Liver (tissue), 9 donors: ENCODE measurements around the gene SDR39U1. TPM values are rescaled to one million over a fixed set of nuclear protein-coding genes. Genes with fewer than 3 reads are reported as not detected.

Experiments
- DNase-seq: peaks from one replicate; pipeline ENCODE4 v3.0.0-alpha.2; 2017; ENCODE audit warnings: low spot score
- H3K27ac ChIP-seq, 2 donors: one replicate each; pipeline ENCODE4 v1.7.0; 2013; ENCODE audit warnings: inconsistent platforms in 2 of 2, low read length in 2 of 2, control low read depth in 1 of 2, low read depth in 1 of 2, mild to moderate bottlenecking in 1 of 2
- H3K27me3 ChIP-seq, 4 donors: one replicate each; pipeline versions ENCODE4 v1.6.1 to v1.7.0; 2013; ENCODE audit warnings: low read length in 3 of 4, inconsistent platforms in 1 of 4, mild to moderate bottlenecking in 1 of 4, moderate library complexity in 1 of 4; ENCODE audit not compliant: control insufficient read depth in 4 of 4, insufficient read depth in 4 of 4
- H3K36me3 ChIP-seq, 4 donors: one replicate each; pipeline versions ENCODE4 v1.6.1 to v1.7.0; 2013; ENCODE audit warnings: low read length in 3 of 4, mild to moderate bottlenecking in 3 of 4, low read depth in 1 of 4, moderate library complexity in 1 of 4; ENCODE audit not compliant: control insufficient read depth in 4 of 4, insufficient read depth in 3 of 4
- H3K4me1 ChIP-seq, 4 donors: one replicate each; pipeline versions ENCODE4 v1.6.1 to v1.7.0; 2013; ENCODE audit warnings: low read length in 3 of 4, mild to moderate bottlenecking in 3 of 4, moderate library complexity in 1 of 4; ENCODE audit not compliant: control insufficient read depth in 4 of 4, insufficient read depth in 4 of 4
- H3K4me3 ChIP-seq, 3 donors: one replicate each; pipeline versions ENCODE4 v1.6.1 to v1.7.0; 2013; ENCODE audit warnings: low read length in 3 of 3, control low read depth in 1 of 3, low read depth in 1 of 3, mild to moderate bottlenecking in 1 of 3
- H3K9ac ChIP-seq, 2 donors: one replicate each; pipeline ENCODE4 v1.7.0; 2013; ENCODE audit warnings: low read length in 2 of 2, mild to moderate bottlenecking in 2 of 2, moderate library complexity in 2 of 2, control low read depth in 1 of 2, low read depth in 1 of 2
- H3K9me3 ChIP-seq, 4 donors: one replicate each; pipeline versions ENCODE4 v1.6.1 to v1.7.0; 2013; ENCODE audit warnings: low read length in 3 of 4; ENCODE audit not compliant: control insufficient read depth in 4 of 4
- EGR1 ChIP-seq, 2 donors: IDR thresholded peaks; 2 replicates each; pipeline ENCODE4 v1.6.1; 2016 to 2018; ENCODE audit warnings: antibody characterized with exemption in 2 of 2, low read depth in 2 of 2
- FOXA1 ChIP-seq: IDR thresholded peaks from 2 replicates; pipeline ENCODE4 v1.6.1; 2016; ENCODE audit warnings: antibody characterized with exemption
- FOXA2 ChIP-seq: IDR thresholded peaks from 2 replicates; pipeline ENCODE4 v1.6.1; 2016; ENCODE audit warnings: antibody characterized with exemption
- GABPA ChIP-seq, 2 donors: IDR thresholded peaks in 1 of 2; conservative IDR thresholded peaks in 1 of 2; 2 replicates each; pipeline ENCODE4 v1.6.1; 2016; ENCODE audit warnings: antibody characterized with exemption in 2 of 2, mild to moderate bottlenecking in 1 of 2, moderate library complexity in 1 of 2
- HNF4A ChIP-seq, 2 donors: conservative IDR thresholded peaks; 2 replicates each; pipeline ENCODE4 v1.6.1; 2016; ENCODE audit warnings: antibody characterized with exemption in 2 of 2, mild to moderate bottlenecking in 2 of 2
- JUND ChIP-seq, 2 donors: IDR thresholded peaks; 2 replicates each; pipeline ENCODE4 v1.6.1; 2016; ENCODE audit warnings: antibody characterized with exemption in 2 of 2
- NR2F2 ChIP-seq: IDR thresholded peaks from 2 replicates; pipeline ENCODE4 v1.6.1; 2016; ENCODE audit warnings: antibody characterized with exemption
- RAD21 ChIP-seq, 2 donors: IDR thresholded peaks; 2 replicates each; pipeline ENCODE4 v1.6.1; 2016; ENCODE audit warnings: antibody characterized with exemption in 2 of 2, mild to moderate bottlenecking in 2 of 2
- RXRA ChIP-seq, 2 donors: IDR thresholded peaks; 2 replicates each; pipeline ENCODE4 v1.6.1; 2017 to 2018; ENCODE audit warnings: antibody characterized with exemption in 2 of 2, mild to moderate bottlenecking in 1 of 2
- SP1 ChIP-seq: IDR thresholded peaks from 2 replicates; pipeline ENCODE4 v1.6.1; 2018; ENCODE audit warnings: antibody characterized with exemption, mild to moderate bottlenecking
- TAF1 ChIP-seq: conservative IDR thresholded peaks from 2 replicates; pipeline ENCODE4 v1.6.1; 2016; ENCODE audit warnings: antibody characterized with exemption, mild to moderate bottlenecking
- YY1 ChIP-seq: IDR thresholded peaks from 2 replicates; pipeline ENCODE4 v1.6.1; 2016; ENCODE audit warnings: antibody characterized with exemption, mild to moderate bottlenecking
- WGBS: extraction: QIAGEN DNeasy Blood & Tissue Kit; methylation state at CpG from one replicate; pipeline ENCODE4 v1.1.7; 2013; 5-methylcytosine and 5-hydroxymethylcytosine counted together
- polyA plus RNA-seq, 2 donors: library from polyadenylated mRNA; stranded (reverse) in 1 of 2; unstranded in 1 of 2; fragments of 200-250 nt in 1 of 2; fragments of >200 nt in 1 of 2; fragmentation: Nextera tagmentation in 1 of 2; extraction: Ambion mirVana in 1 of 2; gene quantifications; one replicate each; pipeline versions ENCODE4 v1.2.1 to v1.2.3, GENCODE V29; 2013 to 2015
- total RNA-seq, 2 donors: library from RNA; depleted of rRNA; stranded (reverse); fragments of >200 nt; gene quantifications; one replicate each; pipeline ENCODE4 v1.2.3, GENCODE V29; 2014
- TF ChIP-seq, protein P1 (sequence below): fragments of 150-350 bp; IDR thresholded peaks from 2 replicates; pipeline ENCODE4 v1.5.1; 2017; ENCODE audit warnings: improper control_type of control experiment, low read depth, low read length; ENCODE audit not compliant: missing input control
- TF ChIP-seq, protein P2 (sequence below): IDR thresholded peaks from 2 replicates; pipeline ENCODE4 v1.6.1; 2016; ENCODE audit warnings: antibody characterized with exemption
- TF ChIP-seq, protein P3 (sequence below): IDR thresholded peaks from 2 replicates; pipeline ENCODE4 v1.6.1; 2016; ENCODE audit warnings: antibody characterized with exemption
- TF ChIP-seq, protein P4 (sequence below): IDR thresholded peaks from 2 replicates; pipeline ENCODE4 v1.6.1; 2016; ENCODE audit warnings: antibody characterized with exemption, mild to moderate bottlenecking
- TF ChIP-seq, protein P5 (sequence below): IDR thresholded peaks from 2 replicates; pipeline ENCODE4 v1.6.1; 2016; ENCODE audit warnings: antibody characterized with exemption
- donor health status: healthy.
- donor health status: healthy.
- donor health status: healthy.
- donor health status: healthy.
- donor health status: healthy.

Gene SDR39U1
- total and polyA plus RNA-seq, 4 donors, result 10.8 to 50.4 (median 25.9) TPM

DNA sequence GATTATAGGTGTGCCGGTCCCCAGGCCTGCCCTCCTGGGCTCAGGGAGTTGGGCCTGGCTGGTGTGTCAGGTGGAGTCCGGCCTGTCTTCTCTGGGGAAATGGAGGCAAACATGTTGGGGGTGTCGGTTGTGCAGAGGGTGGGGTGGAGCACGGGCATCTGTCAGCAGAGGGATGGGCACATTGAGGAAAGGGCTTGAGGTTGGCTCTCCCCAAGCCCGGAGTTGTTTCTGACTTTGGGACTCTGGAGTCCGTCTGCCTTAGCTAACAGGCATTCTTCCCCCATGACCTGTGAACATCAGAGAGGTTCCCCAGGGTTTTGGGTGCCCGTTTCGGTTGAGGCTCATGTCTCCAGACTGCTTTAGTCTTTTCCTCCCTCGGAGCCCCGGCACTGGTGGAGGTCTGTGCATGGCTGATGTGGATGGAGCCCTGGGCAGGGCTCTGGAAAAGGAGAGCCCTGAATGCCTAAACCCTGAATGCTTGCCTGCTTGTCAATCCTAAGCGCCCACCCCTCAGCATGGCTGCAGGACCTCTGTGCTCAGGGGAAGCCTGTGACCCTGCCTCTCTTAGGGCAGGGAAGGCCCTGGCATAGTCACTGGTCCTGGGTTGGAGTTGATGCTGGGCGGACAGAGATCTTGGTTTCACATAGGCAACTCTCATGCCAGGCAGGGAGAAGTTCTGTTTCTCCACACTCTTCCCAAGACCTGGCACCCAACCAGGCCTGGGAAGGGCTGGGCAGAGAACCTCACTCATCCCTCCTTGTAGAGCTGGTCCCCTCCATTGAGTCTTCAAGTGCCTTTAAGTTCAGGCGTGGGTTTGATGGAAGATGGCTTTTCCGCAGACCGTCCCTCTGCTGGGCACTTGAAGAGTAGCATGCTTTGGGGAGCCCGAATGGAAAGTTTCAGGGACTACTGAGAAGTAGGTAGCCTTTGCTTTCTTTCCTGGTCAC lies 30.9 kb downstream of the SDR39U1 start:
- peaks cover 0 to 11% (median 5%) of the 10 kb centered on the region in 4 donors for H3K36me3 ChIP-seq
- H3K4me1 ChIP-seq, result no peaks in the 10 kb centered on the region
- no peak overlapping the region for H3K4me3 ChIP-seq
- WGBS, result 76% methylated on average over 16 of the region's 16 CpGs
- H3K27me3 ChIP-seq, result no peaks in the 10 kb centered on the region
- H3K9ac ChIP-seq, result no peak overlapping the region
- DNase-seq, result no peak
- H3K27ac ChIP-seq, result no peak overlapping the region
- H3K9me3 ChIP-seq, result no peaks in the 10 kb centered on the region
- no peak for TF ChIP-seq JUND (IDR thresholded peaks at IDR 0.05)
- no peak for TF ChIP-seq HNF4A (conservative IDR thresholded peaks at IDR 0.05)
- no peak for TF ChIP-seq SP1
- TF ChIP-seq FOXA1, result no peak
- TF ChIP-seq RAD21 (IDR thresholded peaks at IDR 0.05), result peak; percentile 76 to 89
- TF ChIP-seq, protein P1, sequence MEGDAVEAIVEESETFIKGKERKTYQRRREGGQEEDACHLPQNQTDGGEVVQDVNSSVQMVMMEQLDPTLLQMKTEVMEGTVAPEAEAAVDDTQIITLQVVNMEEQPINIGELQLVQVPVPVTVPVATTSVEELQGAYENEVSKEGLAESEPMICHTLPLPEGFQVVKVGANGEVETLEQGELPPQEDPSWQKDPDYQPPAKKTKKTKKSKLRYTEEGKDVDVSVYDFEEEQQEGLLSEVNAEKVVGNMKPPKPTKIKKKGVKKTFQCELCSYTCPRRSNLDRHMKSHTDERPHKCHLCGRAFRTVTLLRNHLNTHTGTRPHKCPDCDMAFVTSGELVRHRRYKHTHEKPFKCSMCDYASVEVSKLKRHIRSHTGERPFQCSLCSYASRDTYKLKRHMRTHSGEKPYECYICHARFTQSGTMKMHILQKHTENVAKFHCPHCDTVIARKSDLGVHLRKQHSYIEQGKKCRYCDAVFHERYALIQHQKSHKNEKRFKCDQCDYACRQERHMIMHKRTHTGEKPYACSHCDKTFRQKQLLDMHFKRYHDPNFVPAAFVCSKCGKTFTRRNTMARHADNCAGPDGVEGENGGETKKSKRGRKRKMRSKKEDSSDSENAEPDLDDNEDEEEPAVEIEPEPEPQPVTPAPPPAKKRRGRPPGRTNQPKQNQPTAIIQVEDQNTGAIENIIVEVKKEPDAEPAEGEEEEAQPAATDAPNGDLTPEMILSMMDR, result peak; percentile 75

DNA sequence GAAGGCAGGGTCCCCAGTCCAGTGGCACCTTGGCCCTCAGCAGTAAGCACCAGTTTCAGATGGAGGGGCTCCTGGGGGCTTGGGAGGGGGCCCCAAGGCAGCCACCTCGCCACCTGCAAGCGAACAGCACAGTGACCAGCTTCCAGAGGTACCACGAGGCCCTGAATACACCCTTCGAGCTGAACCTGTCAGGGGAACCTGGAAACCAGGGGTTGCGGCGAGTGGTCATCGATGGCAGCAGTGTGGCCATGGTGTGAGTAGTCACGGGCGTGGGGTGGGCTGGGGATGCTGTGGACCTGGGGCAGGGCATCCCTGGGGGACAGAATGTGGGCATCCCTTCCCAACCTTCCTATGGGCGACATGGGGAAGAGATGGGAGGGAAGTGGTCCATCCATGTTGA lies 32.6 kb downstream of the SDR39U1 start:
- DNase-seq, result no peak
- H3K36me3 ChIP-seq, result peaks cover 0 to 11% (median 5%) of the 10 kb centered on the region in 4 donors
- no peak overlapping the region for H3K27ac ChIP-seq
- H3K9me3 ChIP-seq, result no peaks in the 10 kb centered on the region
- TF ChIP-seq, protein P2, sequence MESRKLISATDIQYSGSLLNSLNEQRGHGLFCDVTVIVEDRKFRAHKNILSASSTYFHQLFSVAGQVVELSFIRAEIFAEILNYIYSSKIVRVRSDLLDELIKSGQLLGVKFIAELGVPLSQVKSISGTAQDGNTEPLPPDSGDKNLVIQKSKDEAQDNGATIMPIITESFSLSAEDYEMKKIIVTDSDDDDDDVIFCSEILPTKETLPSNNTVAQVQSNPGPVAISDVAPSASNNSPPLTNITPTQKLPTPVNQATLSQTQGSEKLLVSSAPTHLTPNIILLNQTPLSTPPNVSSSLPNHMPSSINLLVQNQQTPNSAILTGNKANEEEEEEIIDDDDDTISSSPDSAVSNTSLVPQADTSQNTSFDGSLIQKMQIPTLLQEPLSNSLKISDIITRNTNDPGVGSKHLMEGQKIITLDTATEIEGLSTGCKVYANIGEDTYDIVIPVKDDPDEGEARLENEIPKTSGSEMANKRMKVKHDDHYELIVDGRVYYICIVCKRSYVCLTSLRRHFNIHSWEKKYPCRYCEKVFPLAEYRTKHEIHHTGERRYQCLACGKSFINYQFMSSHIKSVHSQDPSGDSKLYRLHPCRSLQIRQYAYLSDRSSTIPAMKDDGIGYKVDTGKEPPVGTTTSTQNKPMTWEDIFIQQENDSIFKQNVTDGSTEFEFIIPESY, result no peak
- no peak for TF ChIP-seq RXRA (IDR thresholded peaks at IDR 0.05)
- TF ChIP-seq GABPA (IDR thresholded peaks at IDR 0.05 in 1 of 2, conservative IDR thresholded peaks at IDR 0.05 in 1 of 2), result no peak
- no peak for TF ChIP-seq NR2F2
- TF ChIP-seq FOXA1, result no peak
- TF ChIP-seq EGR1 (IDR thresholded peaks at IDR 0.05; ENCODE audit: low read depth in 2 of 2), result no peak
- H3K27me3 ChIP-seq, result no peaks in the 10 kb centered on the region
- no peaks in the 10 kb centered on the region for H3K4me1 ChIP-seq
- H3K9ac ChIP-seq, result no peak overlapping the region
- H3K4me3 ChIP-seq, result no peak overlapping the region
- WGBS, result 94% methylated on average over 10 of the region's 10 CpGs

DNA sequence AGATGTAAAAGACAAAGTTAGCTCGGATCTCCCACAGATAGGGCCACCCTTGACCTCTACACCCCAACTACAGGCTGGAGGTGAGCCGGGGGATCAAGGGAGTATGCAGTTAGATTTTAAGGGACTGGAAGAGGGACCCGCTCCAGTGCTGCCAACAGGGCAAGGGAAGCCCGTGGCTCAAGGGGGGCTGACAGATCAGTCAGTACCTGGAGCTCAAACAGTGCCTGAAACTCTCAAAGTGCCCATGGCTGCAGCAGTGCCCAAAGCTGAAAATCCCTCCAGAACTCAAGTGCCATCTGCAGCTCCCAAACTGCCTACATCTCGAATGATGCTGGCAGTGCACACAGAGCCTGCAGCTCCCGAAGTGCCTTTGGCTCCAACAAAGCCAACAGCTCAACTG lies 33.4 kb downstream of the SDR39U1 start:
- Histone ChIP-seq H3K27me3 (no peaks in the 10 kb centered on the region), H3K9ac (no peak overlapping the region), H3K36me3 (peaks cover 0 to 11% (median 2%) of the 10 kb centered on the region in 4 donors), H3K9me3 (no peaks in the 10 kb centered on the region), H3K4me1 (no peaks in the 10 kb centered on the region), H3K4me3 (no peak overlapping the region), H3K27ac (no peak overlapping the region)
- 94% methylated on average over 6 of the region's 6 CpGs for WGBS
- DNase-seq, result no peak
- TF ChIP-seq RXRA (IDR thresholded peaks at IDR 0.05) (no peak), YY1 (no peak), JUND (IDR thresholded peaks at IDR 0.05) (no peak), EGR1 (IDR thresholded peaks at IDR 0.05; ENCODE audit: low read depth in 2 of 2) (no peak), NR2F2 (no peak), FOXA2 (no peak), FOXA1 (no peak), RAD21 (IDR thresholded peaks at IDR 0.05) (no peak), SP1 (no peak), TAF1 (no peak)
- TF ChIP-seq, protein P3, sequence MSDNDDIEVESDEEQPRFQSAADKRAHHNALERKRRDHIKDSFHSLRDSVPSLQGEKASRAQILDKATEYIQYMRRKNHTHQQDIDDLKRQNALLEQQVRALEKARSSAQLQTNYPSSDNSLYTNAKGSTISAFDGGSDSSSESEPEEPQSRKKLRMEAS, result no peak
- TF ChIP-seq, protein P4, sequence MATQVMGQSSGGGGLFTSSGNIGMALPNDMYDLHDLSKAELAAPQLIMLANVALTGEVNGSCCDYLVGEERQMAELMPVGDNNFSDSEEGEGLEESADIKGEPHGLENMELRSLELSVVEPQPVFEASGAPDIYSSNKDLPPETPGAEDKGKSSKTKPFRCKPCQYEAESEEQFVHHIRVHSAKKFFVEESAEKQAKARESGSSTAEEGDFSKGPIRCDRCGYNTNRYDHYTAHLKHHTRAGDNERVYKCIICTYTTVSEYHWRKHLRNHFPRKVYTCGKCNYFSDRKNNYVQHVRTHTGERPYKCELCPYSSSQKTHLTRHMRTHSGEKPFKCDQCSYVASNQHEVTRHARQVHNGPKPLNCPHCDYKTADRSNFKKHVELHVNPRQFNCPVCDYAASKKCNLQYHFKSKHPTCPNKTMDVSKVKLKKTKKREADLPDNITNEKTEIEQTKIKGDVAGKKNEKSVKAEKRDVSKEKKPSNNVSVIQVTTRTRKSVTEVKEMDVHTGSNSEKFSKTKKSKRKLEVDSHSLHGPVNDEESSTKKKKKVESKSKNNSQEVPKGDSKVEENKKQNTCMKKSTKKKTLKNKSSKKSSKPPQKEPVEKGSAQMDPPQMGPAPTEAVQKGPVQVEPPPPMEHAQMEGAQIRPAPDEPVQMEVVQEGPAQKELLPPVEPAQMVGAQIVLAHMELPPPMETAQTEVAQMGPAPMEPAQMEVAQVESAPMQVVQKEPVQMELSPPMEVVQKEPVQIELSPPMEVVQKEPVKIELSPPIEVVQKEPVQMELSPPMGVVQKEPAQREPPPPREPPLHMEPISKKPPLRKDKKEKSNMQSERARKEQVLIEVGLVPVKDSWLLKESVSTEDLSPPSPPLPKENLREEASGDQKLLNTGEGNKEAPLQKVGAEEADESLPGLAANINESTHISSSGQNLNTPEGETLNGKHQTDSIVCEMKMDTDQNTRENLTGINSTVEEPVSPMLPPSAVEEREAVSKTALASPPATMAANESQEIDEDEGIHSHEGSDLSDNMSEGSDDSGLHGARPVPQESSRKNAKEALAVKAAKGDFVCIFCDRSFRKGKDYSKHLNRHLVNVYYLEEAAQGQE, result no peak
- TF ChIP-seq, protein P5, sequence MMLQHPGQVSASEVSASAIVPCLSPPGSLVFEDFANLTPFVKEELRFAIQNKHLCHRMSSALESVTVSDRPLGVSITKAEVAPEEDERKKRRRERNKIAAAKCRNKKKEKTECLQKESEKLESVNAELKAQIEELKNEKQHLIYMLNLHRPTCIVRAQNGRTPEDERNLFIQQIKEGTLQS, result no peak
